ENCODE data around the gene RELA. TPM values are rescaled to one million over a fixed set of nuclear protein-coding genes. Genes with fewer than 3 reads are reported as not detected.

The RELA gene
- total and polyA plus RNA-seq, 4 experiments from 2014 or later = 36.5 to 173 (median 122) TPM

- Histone ChIP-seq H3K4me1 (ENCODE audit: insufficient read depth, low read length) (peaks cover 46% of the 10 kb centered on the region), H3K4me3 (ENCODE audit: low read length in 2 of 2) (peak within 1 kb of the TSS; percentile 74 to 96), H3K9me3 (ENCODE audit: control insufficient read depth in 1 of 2, low read length in 2 of 2) (no peaks in the 10 kb centered on the region), H3K36me3 (ENCODE audit: insufficient read depth, low read length) (peaks cover 33% of the 10 kb centered on the region), H3K27me3 (ENCODE audit: insufficient read depth, low read length) (no peaks in the 10 kb centered on the region), H3K27ac (ENCODE audit: low read depth, low read length) (peak within 1 kb of the TSS; percentile 96)
- intact Hi-C loops (cut with micrococcal nuclease) = loop anchor here (1.0 to 5.0 kb wide), 12 partner anchors 23 to 498 kb away; partner anchors contain the start of genes BANF1, CFL1, EIF1AD and KAT5
- ChIA-PET POLR2A (ENCODE audit: partially characterized antibody) (interaction anchor here (0.6 to 8.1 kb wide), 57 partner anchors 11 to 1821 kb away, joined by 3 to 113 read pairs (median 5); partner anchors contain the start of genes BANF1, CCDC85B, CFL1 and DPF2), CTCF (ENCODE audit: partially characterized antibody) (interaction anchor here (0.7 to 2.3 kb wide), 18 partner anchors 10 to 272 kb away, joined by 3 to 14 read pairs (median 4); partner anchors contain the start of genes EHBP1L1, FAM89B, KAT5 and ZNRD2)
- DNase-seq = peak; percentile 100
- no peaks in the 10 kb centered on the region for H3K27me3 Mint-ChIP-seq
- peaks cover 23 to 59% (median 46%) of the 10 kb centered on the region in 4 donors for H3K4me1 Mint-ChIP-seq
- no peaks in the 10 kb centered on the region for H3K9me3 Mint-ChIP-seq
- H3K36me3 Mint-ChIP-seq = peaks cover 14 to 42% of the 10 kb centered on the region in 2 donors
- H3K4me3 Mint-ChIP-seq = peak within 1 kb of the TSS; percentile 95 to 99 (median 96)
- peak within 1 kb of the TSS; percentile 90 to 100 (median 99) for H3K27ac Mint-ChIP-seq
Measured at GRCh38 chr11:65615229-65615949, 47.3 kb downstream of the RELA start, which contains the start of gene PCNX3. PCNX3 (plus strand) TSS chr11:65615776; CDS start chr11:65616312, 536 bp downstream.

- intact Hi-C loops (cut with micrococcal nuclease) = no loop called here
- Histone ChIP-seq H3K27ac (ENCODE audit: low read depth, low read length) (peak overlapping the region; percentile 96), H3K27me3 (ENCODE audit: insufficient read depth, low read length) (no peaks in the 10 kb centered on the region), H3K4me3 (ENCODE audit: low read length in 2 of 2) (peak overlapping the region; percentile 74 to 96), H3K4me1 (ENCODE audit: insufficient read depth, low read length) (peaks cover 55% of the 10 kb centered on the region), H3K36me3 (ENCODE audit: insufficient read depth, low read length) (peaks cover 14% of the 10 kb centered on the region), H3K9me3 (ENCODE audit: control insufficient read depth in 1 of 2, low read length in 2 of 2) (no peaks in the 10 kb centered on the region)
- H3K4me3 Mint-ChIP-seq = peak overlapping the region; percentile 84 to 99 (median 95)
- peaks cover 30 to 78% (median 55%) of the 10 kb centered on the region in 4 donors for H3K4me1 Mint-ChIP-seq
- ChIA-PET POLR2A (ENCODE audit: partially characterized antibody) (interaction anchor here (1.0 to 8.1 kb wide), 14 partner anchors 18 to 276 kb away, joined by 3 to 113 read pairs (median 36); partner anchors contain the start of genes CCDC85B, CFL1, EHBP1L1 and FAM89B), CTCF (ENCODE audit: partially characterized antibody) (interaction anchor here (0.9 to 1.8 kb wide), 8 partner anchors 17 to 271 kb away, joined by 3 to 13 read pairs (median 4); partner anchors contain the start of gene SIPA1)
- peaks cover 19 to 51% of the 10 kb centered on the region in 2 donors for H3K36me3 Mint-ChIP-seq
- no peaks in the 10 kb centered on the region for H3K27me3 Mint-ChIP-seq
- peak overlapping the region; percentile 73 to 97 (median 89) for H3K27ac Mint-ChIP-seq
- no peaks in the 10 kb centered on the region for H3K9me3 Mint-ChIP-seq
- DNase-seq = peak in 1 of 5 donors; percentile 12
Measured at GRCh38 chr11:65613091-65613928, 49.4 kb downstream of the RELA start.

GRCh38 chr11:65612691-65613090 lies 50.0 kb downstream of the RELA start:
- DNase-seq = no peak
- CTCF ChIA-PET (ENCODE audit: partially characterized antibody) = interaction anchor here (0.5 to 1.8 kb wide), 9 partner anchors 16 to 272 kb away, joined by 3 to 13 read pairs (median 4); partner anchors contain the start of gene SIPA1
- H3K27me3 Mint-ChIP-seq = no peaks in the 10 kb centered on the region
- Histone ChIP-seq H3K36me3 (ENCODE audit: insufficient read depth, low read length) (peaks cover 8% of the 10 kb centered on the region), H3K27me3 (ENCODE audit: insufficient read depth, low read length) (no peaks in the 10 kb centered on the region), H3K27ac (ENCODE audit: low read depth, low read length) (peak overlapping the region; percentile 96), H3K9me3 (ENCODE audit: control insufficient read depth in 1 of 2, low read length in 2 of 2) (no peaks in the 10 kb centered on the region), H3K4me1 (ENCODE audit: insufficient read depth, low read length) (peaks cover 55% of the 10 kb centered on the region), H3K4me3 (ENCODE audit: low read length in 2 of 2) (peak overlapping the region; percentile 74 to 96)
- intact Hi-C loops (cut with micrococcal nuclease) = no loop called here
- peaks cover 23 to 58% of the 10 kb centered on the region in 2 donors for H3K36me3 Mint-ChIP-seq
- H3K9me3 Mint-ChIP-seq = no peaks in the 10 kb centered on the region
- H3K4me3 Mint-ChIP-seq = peak overlapping the region; percentile 84 to 99 (median 95)
- H3K27ac Mint-ChIP-seq = peak overlapping the region; percentile 89 to 97 (median 93)
- POLR2A ChIA-PET (ENCODE audit: partially characterized antibody) = interaction anchor here (0.7 to 8.1 kb wide), 15 partner anchors 10 to 277 kb away, joined by 3 to 113 read pairs (median 26); partner anchors contain the start of genes CCDC85B, CFL1, EHBP1L1 and FAM89B
- peaks cover 30 to 83% (median 53%) of the 10 kb centered on the region in 4 donors for H3K4me1 Mint-ChIP-seq

GRCh38 chr11:65611758-65612603 lies 50.7 kb downstream of the RELA start:
- H3K4me3 ChIP-seq (ENCODE audit: low read length in 2 of 2) = peak overlapping the region in 1 of 2 donors; percentile 96
- ChIA-PET POLR2A (ENCODE audit: partially characterized antibody) (interaction anchor here (0.7 to 8.1 kb wide), 11 partner anchors 9 to 247 kb away, joined by 3 to 113 read pairs (median 60); partner anchors contain the start of genes CFL1, EHBP1L1, FAM89B and KCNK7), CTCF (ENCODE audit: partially characterized antibody) (interaction anchor here (0.5 to 1.8 kb wide), 7 partner anchors 16 to 273 kb away, joined by 3 to 13 read pairs (median 4); partner anchors contain the start of gene EHBP1L1)
- Mint-ChIP-seq H3K4me1 (peaks cover 30 to 77% (median 50%) of the 10 kb centered on the region in 4 donors), H3K9me3 (no peaks in the 10 kb centered on the region), H3K36me3 (peaks cover 23 to 58% of the 10 kb centered on the region in 2 donors), H3K27me3 (no peaks in the 10 kb centered on the region), H3K27ac (peak overlapping the region; percentile 36 to 97 (median 93)), H3K4me3 (peak overlapping the region; percentile 84 to 99 (median 95))
- H3K4me1 ChIP-seq (ENCODE audit: insufficient read depth, low read length) = peaks cover 49% of the 10 kb centered on the region
- no peak for DNase-seq
- intact Hi-C loops (cut with micrococcal nuclease) = no loop called here
- peaks cover under 1% of the 10 kb centered on the region for H3K36me3 ChIP-seq (ENCODE audit: insufficient read depth, low read length)
- H3K27me3 ChIP-seq (ENCODE audit: insufficient read depth, low read length) = no peaks in the 10 kb centered on the region
- no peaks in the 10 kb centered on the region for H3K9me3 ChIP-seq (ENCODE audit: control insufficient read depth in 1 of 2, low read length in 2 of 2)
- H3K27ac ChIP-seq (ENCODE audit: low read depth, low read length) = peak overlapping the region; percentile 96

- H3K4me3 Mint-ChIP-seq = peak overlapping the region in 4 of 8 donors; percentile 38 to 99 (median 66)
- H3K27me3 ChIP-seq (ENCODE audit: insufficient read depth, low read length) = no peaks in the 10 kb centered on the region
- intact Hi-C loops (cut with micrococcal nuclease) = no loop called here
- peaks cover 22 to 69% (median 42%) of the 10 kb centered on the region in 4 donors for H3K4me1 Mint-ChIP-seq
- DNase-seq = no peak
- peak overlapping the region in 6 of 7 donors; percentile 61 to 97 (median 90) for H3K27ac Mint-ChIP-seq
- no peaks in the 10 kb centered on the region for H3K9me3 ChIP-seq (ENCODE audit: control insufficient read depth in 1 of 2, low read length in 2 of 2)
- peaks cover 8% of the 10 kb centered on the region for H3K36me3 ChIP-seq (ENCODE audit: insufficient read depth, low read length)
- H3K36me3 Mint-ChIP-seq = peaks cover 16 to 58% of the 10 kb centered on the region in 2 donors
- peak overlapping the region; percentile 96 for H3K27ac ChIP-seq (ENCODE audit: low read depth, low read length)
- no peaks in the 10 kb centered on the region for H3K9me3 Mint-ChIP-seq
- no peak overlapping the region for H3K4me3 ChIP-seq (ENCODE audit: low read length in 2 of 2)
- ChIA-PET POLR2A (ENCODE audit: partially characterized antibody) (interaction anchor here (0.6 to 8.1 kb wide), 8 partner anchors 13 to 248 kb away, joined by 3 to 113 read pairs (median 3); partner anchors contain the start of genes CFL1, MUS81 and SIPA1), CTCF (ENCODE audit: partially characterized antibody) (interaction anchor here (1.0 kb wide), 1 partner anchor 23 kb away, joined by 4 read pairs; no protein-coding TSS in a partner anchor)
- no peaks in the 10 kb centered on the region for H3K27me3 Mint-ChIP-seq
- H3K4me1 ChIP-seq (ENCODE audit: insufficient read depth, low read length) = peaks cover 41% of the 10 kb centered on the region
Measured at GRCh38 chr11:65611028-65611757, 51.5 kb downstream of the RELA start.

All from CD4-positive, alpha-beta memory T cell (primary cell).